AG10803 (cell line): ENCODE measurements around the gene MICALL2.

ENCODE experiments used
- DNase-seq: peaks from one replicate; pipeline ENCODE4 v3.0.0; 2010; ENCODE audit warnings: low read depth
- H3K4me3 ChIP-seq: 2 replicates; pipeline ENCODE4 v1.5.1; 2011; ENCODE audit warnings: mild to moderate bottlenecking, low read length, control low read depth
- CTCF ChIP-seq: conservative IDR thresholded peaks from 2 replicates; pipeline ENCODE4 v1.5.1; 2011; ENCODE audit warnings: mild to moderate bottlenecking, low read length, control low read depth, inconsistent platforms

The MICALL2 gene

GRCh38 chr7:1391449-1391848, 67.8 kb downstream of the MICALL2 start:
- H3K4me3 ChIP-seq: no peak overlapping the region
- no peak for DNase-seq
- TF ChIP-seq CTCF: no peak

GRCh38 chr7:1388703-1389335, 70.5 kb downstream of the MICALL2 start:
- no peak for TF ChIP-seq CTCF
- DNase-seq: no peak
- H3K4me3 ChIP-seq: no peak overlapping the region

- TF ChIP-seq CTCF: no peak
- no peak for DNase-seq
- H3K4me3 ChIP-seq: no peak overlapping the region
Observed at GRCh38 chr7:1388021-1388702, 71.1 kb downstream of the MICALL2 start.

- no peak overlapping the region for H3K4me3 ChIP-seq
- TF ChIP-seq CTCF: no peak
- no peak for DNase-seq
Observed at GRCh38 chr7:1387261-1387660, 72.0 kb downstream of the MICALL2 start.

- no peak for TF ChIP-seq CTCF
- DNase-seq: no peak
- no peak overlapping the region for H3K4me3 ChIP-seq
Observed at GRCh38 chr7:1386623-1387220, 72.5 kb downstream of the MICALL2 start.

GRCh38 chr7:1385809-1386622, 73.3 kb downstream of the MICALL2 start:
- H3K4me3 ChIP-seq: no peak overlapping the region
- TF ChIP-seq CTCF: no peak
- no peak for DNase-seq
